SK-N-SH treated with all-trans-retinoic acid at 6 μM for 48 hours (cell line): ENCODE measurements around the gene TNIK.

Experiments used
- CREB5 ChIP-seq: fragments of 250-450 bp; sonication (Bioruptor Pico); IDR thresholded peaks from 2 replicates; pipeline ENCODE4 v1.5.1; 2020; ENCODE audit warnings: low read depth, mild to moderate bottlenecking, moderate library complexity
- CSDC2 ChIP-seq: fragments of 250-450 bp; sonication (Bioruptor Pico); IDR thresholded peaks from 2 replicates; pipeline ENCODE4 v1.5.0; 2020; ENCODE audit warnings: mild to moderate bottlenecking, moderate library complexity
- CSRNP3 ChIP-seq: fragments of 250-450 bp; sonication (Bioruptor Pico); IDR thresholded peaks from 2 replicates; pipeline ENCODE4 v1.5.1; 2021; ENCODE audit warnings: mild to moderate bottlenecking, moderate library complexity
- ESRRG ChIP-seq: fragments of 250-450 bp; sonication (Bioruptor Pico); IDR thresholded peaks from 2 replicates; pipeline ENCODE4 v1.6.1; 2021; ENCODE audit warnings: mild to moderate bottlenecking
- OSR1 ChIP-seq: fragments of 250-450 bp; sonication (Bioruptor Pico); IDR thresholded peaks from 2 replicates; pipeline ENCODE4 v1.8.0; 2022; ENCODE audit warnings: moderate library complexity, mild to moderate bottlenecking, inconsistent platforms
- PATZ1 ChIP-seq: fragments of 250-450 bp; sonication (Bioruptor Pico); IDR thresholded peaks from 2 replicates; pipeline ENCODE4 v1.8.0; 2020; ENCODE audit warnings: mild to moderate bottlenecking, moderate library complexity, borderline replicate concordance
- PPARA ChIP-seq: fragments of 250-450 bp; sonication (Bioruptor Pico); IDR thresholded peaks from 2 replicates; pipeline ENCODE4 v1.5.0; 2020; ENCODE audit warnings: mild to moderate bottlenecking, borderline replicate concordance
- RARB ChIP-seq: fragments of 250-450 bp; sonication (Bioruptor Pico); IDR thresholded peaks from 2 replicates; pipeline ENCODE4 v1.8.0; 2021; ENCODE audit warnings: mild to moderate bottlenecking, moderate library complexity
- TCF4 ChIP-seq: fragments of 250-450 bp; sonication (Bioruptor Pico); IDR thresholded peaks from 2 replicates; pipeline ENCODE4 v1.8.0; 2021; ENCODE audit warnings: mild to moderate bottlenecking, moderate library complexity, borderline replicate concordance
- ZFP3 ChIP-seq: fragments of 250-450 bp; sonication (Bioruptor Pico); IDR thresholded peaks from 2 replicates; pipeline ENCODE4 v1.5.0; 2020; ENCODE audit warnings: mild to moderate bottlenecking, moderate library complexity
- ZNF70 ChIP-seq: fragments of 450-650 bp; formaldehyde crosslinking; IDR thresholded peaks from 2 replicates; pipeline ENCODE4 v1.5.0; 2020; ENCODE audit warnings: mild to moderate bottlenecking, moderate library complexity
- ZNF8 ChIP-seq: fragments of 450-650 bp; formaldehyde crosslinking; IDR thresholded peaks from 2 replicates; pipeline ENCODE4 v1.5.0; 2020; ENCODE audit warnings: mild to moderate bottlenecking, moderate library complexity

GRCh38 chr3:171472552-171472951, 12.3 kb upstream of the TNIK start:
- no peak for TF ChIP-seq CSRNP3
- TF ChIP-seq PATZ1 (CRISPR knock-in tag) = no peak
- TF ChIP-seq RARB (CRISPR knock-in tag) = no peak
- TF ChIP-seq PPARA (CRISPR knock-in tag) = no peak
- no peak for TF ChIP-seq ZNF8 (CRISPR knock-in tag)
- TF ChIP-seq TCF4 (CRISPR knock-in tag) = no peak
- no peak for TF ChIP-seq ESRRG (CRISPR knock-in tag)
- no peak for TF ChIP-seq OSR1 (CRISPR knock-in tag)
- TF ChIP-seq CREB5 (CRISPR knock-in tag) = no peak
- TF ChIP-seq ZFP3 (CRISPR knock-in tag) = no peak
- no peak for TF ChIP-seq CSDC2 (CRISPR knock-in tag)
- TF ChIP-seq ZNF70 (CRISPR knock-in tag) = no peak
